G401 (cell line): Measurements from ENCODE around the gene GALNT18. TPM values are rescaled to one million over a fixed set of nuclear protein-coding genes. Genes with fewer than 3 reads are reported as not detected.
A peak's percentile ranks its signal among the peaks of the same experiment; 100 is the strongest.
"Not testable (repeated sequence)": the region's sequence is repeated elsewhere in the genome, so short reads cannot be mapped to it uniquely, and the experiment has no call there.

ENCODE experiments used
- DNase-seq: peaks from one replicate; pipeline ENCODE4 v3.0.0-alpha.2; 2015; ENCODE audit warnings: low spot score
- in situ Hi-C: cut with HindIII; loops from 2 replicates; pipeline ENCODE4 v1.10.0; 2016; ENCODE audit warnings: low sequenced_read_pairs, mixed read lengths
- total RNA-seq: library from RNA; depleted of rRNA; stranded (reverse); fragments of >200 nt; shearing (Covaris generic); gene quantifications from 2 replicates; pipeline ENCODE4 v1.2.3, GENCODE V29; 2014

Gene GALNT18
- total RNA-seq, 1 experiment from 2014 or later = not detected

GRCh38 chr11:11451501-11452005 lies 170.3 kb downstream of the GALNT18 start:
- DNase-seq = no peak

DNA sequence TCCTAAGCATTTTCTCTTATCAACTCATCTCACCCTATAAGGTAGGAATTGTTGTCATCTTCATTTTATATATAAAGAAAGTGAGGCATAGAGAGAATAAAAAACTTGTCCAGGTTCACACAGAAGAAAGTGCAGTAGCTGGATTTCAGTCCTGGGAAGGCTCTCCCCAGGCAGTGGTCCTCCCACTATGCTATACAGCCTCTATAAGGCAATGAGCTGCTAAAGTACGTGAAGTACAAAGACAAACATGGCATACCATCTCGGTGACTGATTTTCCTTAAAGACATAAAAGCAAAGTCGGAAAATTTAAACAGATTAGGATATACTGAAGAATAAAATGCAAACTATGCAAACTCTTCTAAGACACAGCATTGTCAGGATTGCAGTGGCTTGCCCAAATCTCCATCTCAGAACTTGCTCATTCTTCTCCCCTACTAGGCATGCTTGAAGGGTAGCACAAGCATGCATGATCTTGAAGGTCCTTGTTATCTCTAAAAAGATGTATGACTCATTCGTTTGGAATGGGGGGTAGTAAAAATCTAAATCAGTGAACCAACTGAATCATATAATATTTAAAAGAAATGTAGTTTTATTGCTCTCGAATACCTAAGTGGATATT lies 171.0 kb downstream of the GALNT18 start:
- DNase-seq = no peak
- in situ Hi-C loops = no loop called here

More at GRCh38 chr11:11451501-11452005, 170.3 kb downstream of the GALNT18 start:
- in situ Hi-C loops = no loop called here

- in situ Hi-C loops = no loop called here
- no peak for DNase-seq
Measured at GRCh38 chr11:11449327-11449726, 172.5 kb downstream of the GALNT18 start.

DNA sequence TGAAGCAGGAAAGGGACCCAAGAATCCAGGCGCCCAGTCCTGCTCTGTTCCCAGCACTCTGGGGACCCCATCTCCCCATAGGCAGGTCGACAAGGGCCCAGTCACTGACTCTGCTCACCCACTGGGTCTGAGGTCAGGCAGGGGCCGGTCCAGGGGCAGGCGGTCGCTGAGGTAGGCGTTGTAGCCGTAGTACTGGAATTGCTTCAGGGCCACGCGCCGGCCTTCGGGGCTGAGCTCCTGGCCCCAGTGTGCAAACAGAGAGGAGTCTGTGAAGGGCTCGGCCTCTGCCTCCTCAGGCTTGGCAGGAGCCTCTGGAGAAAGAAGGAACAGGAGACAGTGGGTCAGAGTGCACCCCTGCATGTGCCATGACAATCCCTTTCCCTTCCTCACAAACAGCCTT lies 173.2 kb downstream of the GALNT18 start:
- no peak for DNase-seq
- in situ Hi-C loops = no loop called here

GRCh38 chr11:11447601-11448000 lies 174.2 kb downstream of the GALNT18 start:
- DNase-seq, in situ Hi-C loops: not testable (repeated sequence)

GRCh38 chr11:11446967-11447366 lies 174.8 kb downstream of the GALNT18 start:
- in situ Hi-C loops = no loop called here
- no peak for DNase-seq

DNA sequence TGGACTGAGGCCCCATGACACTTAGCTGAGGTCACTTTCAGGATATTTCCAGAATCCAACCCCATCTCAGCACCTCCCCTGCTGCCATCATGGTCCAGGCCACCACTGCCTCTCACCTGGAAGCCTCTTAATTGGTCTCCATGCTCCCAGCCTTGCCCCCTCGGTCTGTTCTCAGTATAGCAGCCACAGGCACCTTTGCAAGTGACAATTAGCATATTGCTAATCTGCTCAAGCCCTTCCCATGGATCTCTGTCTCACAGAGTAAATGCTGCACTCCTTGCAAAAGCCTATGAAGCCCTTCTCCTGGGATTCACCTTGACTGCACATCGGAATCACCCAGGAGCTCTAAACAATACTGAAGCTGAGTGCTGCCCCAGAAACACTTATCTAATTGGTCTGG lies 175.2 kb downstream of the GALNT18 start:
- DNase-seq = no peak
- in situ Hi-C loops = no loop called here

GRCh38 chr11:11445441-11446185 lies 176.2 kb downstream of the GALNT18 start:
- in situ Hi-C loops = no loop called here
- DNase-seq = no peak

DNA sequence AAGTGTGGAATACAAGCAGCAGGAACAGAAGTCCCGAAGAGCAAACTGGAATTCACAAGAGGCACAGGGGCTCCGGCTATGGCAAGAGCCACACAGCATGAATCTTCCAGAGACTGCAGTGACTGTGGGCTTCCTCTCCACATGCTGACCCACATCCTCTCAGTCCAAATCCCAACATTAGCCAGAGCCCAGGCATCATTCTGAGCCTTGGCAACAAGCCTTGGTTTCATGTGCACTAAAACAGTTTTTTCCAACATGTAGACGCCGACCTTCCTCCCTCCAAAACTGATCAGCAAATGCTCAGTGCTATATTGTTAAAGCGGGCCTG lies 177.0 kb downstream of the GALNT18 start:
- DNase-seq = peak; percentile 71
- in situ Hi-C loops = no loop called here

DNA sequence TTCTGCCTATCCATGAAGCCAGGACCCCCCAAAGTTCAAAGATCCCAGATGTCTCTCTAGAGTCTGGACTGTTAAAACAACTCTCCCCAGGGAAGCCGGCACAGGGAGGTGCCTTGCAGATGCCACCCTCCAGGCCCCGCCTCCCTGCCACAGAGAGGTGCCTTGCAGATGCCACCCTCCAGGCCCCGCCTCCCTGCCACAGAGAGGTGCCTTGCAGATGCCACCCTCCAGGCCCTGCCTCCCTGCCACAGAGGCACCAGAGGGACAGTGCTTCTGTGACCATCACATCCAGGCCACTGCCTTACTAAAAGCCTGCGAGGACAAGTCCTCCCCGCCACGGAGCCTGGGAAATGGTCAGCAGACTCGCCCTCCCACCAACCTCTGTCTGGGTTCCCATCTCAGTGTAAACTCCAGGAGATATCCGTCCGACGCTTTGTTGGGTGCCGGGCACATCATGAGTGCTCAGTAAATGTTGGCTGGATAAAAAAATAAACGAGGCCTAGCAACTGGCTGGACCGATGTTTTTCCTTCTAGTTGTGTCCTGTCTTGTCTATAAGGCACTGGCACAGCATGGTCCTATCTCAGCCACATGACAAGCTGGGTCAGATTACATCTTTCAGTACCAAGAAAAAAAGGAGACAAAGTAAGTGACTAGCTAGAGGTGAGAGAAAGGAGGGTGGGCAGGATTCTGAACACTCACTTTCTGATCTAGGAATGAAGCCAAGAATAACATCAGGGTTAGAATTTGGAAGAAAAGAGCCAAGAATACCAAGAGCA lies 177.6 kb downstream of the GALNT18 start:
- in situ Hi-C loops = no loop called here
- DNase-seq = no peak

GRCh38 chr11:11442791-11443190 lies 179.0 kb downstream of the GALNT18 start:
- DNase-seq = peak; percentile 82
- in situ Hi-C loops = no loop called here

GRCh38 chr11:11441516-11441915 lies 180.3 kb downstream of the GALNT18 start:
- in situ Hi-C loops = no loop called here
- DNase-seq = no peak

DNA sequence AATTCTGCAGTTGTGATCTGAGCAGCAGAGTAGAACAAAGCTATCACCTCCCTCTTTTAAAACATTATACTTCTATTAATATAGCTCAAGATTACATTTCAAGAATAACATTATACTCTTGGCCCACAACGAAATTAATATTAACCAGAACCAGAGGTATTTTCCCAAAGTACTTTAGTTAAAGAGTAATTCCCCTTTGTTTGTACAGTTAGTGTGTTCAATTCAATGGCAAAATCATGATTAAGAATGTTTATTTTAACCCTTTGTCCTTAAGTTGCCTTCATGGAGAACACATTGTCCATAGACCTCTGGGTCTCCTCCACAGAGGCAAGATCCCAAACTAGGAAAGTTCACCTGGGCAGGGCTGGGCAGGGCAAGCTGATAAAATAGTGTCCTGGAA lies 180.7 kb downstream of the GALNT18 start:
- in situ Hi-C loops = no loop called here
- DNase-seq = no peak

- DNase-seq = no peak
- in situ Hi-C loops = no loop called here
Measured at GRCh38 chr11:11440144-11440543, 181.7 kb downstream of the GALNT18 start.

DNA sequence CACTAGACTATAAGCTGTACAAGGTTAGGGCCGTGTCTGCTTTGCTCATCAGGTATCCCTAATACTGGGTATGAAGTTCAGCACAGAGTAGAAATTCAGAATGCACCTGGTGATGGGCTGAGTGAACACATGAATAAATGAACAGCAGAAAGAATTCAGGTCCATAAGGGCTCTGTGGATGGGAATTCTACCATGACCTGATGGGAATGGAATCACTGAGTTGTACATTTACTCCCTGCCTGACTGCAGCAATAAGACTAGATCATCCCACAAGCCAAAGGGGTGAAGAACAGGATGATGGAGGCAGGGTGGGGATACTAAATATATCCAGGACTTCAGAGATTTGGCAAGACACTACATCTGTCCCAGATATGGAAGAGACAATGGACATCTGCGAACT lies 182.2 kb downstream of the GALNT18 start:
- no peak for DNase-seq
- in situ Hi-C loops = no loop called here

- in situ Hi-C loops = no loop called here
- no peak for DNase-seq
Measured at GRCh38 chr11:11436715-11437313, 185.0 kb downstream of the GALNT18 start.

DNA sequence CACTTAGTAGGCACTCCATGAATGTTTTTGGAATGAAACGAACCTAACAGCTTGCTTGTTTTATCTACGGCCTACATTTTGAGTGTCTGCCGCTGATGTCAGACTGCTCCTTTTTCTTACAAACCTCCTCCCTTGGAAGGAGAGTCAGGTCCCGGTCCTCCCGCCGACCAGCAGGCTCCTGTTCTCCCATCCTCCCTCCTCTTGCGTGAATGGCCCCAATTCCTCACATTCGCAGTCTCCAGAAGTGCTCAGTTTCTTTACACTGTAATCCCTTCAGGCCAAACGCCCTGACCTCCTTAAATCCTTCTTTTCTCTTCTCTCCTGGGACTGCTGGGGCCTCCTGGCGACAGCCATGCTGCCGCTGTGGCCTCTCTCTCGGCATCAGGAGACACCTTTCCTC lies 186.2 kb downstream of the GALNT18 start:
- peak; percentile 61 for DNase-seq
- in situ Hi-C loops = no loop called here

DNA sequence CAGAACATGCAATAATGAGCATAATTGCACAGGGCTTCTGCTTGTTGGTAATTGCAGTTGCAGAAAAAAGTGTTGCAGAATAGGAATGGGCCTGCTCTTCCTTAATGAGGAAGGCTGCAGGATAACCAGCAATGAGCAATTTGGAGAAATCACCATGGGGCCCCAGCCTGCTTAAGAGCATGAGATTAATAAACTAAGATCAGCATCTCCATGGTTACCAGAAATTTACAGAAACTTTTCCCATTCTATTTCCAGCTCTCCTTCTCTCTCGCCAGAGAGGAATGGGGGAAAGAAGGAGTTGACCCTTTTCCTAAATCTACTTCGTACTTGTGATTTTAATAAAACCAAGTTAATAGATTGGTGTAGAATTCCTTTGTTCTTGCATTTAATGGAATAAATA lies 187.8 kb downstream of the GALNT18 start:
- DNase-seq = no peak
- in situ Hi-C loops = no loop called here

DNA sequence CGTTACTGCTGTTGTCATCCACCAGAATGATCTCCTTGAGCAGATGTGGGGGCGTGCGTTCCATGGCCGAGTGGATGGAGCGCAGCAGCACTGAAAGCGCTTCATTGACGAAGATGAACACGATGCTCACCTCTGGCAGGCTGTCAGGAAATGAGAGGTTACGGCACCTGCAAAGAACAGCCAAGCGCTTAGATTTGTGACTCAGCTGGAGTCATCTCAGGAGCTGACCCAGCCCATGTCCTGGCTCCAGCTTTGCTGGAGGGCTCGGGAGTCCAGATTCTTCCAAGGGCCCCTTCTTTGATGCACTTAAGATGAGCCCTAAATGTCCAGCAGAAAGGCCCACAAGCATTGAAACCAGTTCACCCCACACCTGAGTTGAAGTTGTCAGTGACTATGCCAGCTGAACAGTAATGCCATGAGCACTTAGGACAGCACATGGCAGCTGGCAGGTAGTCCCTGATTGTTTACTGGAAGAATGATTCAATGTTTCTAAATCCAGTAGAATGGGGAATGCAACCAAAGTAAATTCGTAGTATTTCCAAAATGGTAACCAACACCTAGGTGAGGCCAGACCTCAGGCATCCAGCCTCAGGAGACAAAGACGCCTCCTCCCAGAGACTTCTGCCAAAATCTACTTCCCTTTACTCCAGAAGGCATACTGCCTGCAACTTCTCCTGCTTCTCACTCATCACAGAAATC lies 189.0 kb downstream of the GALNT18 start:
- in situ Hi-C loops = no loop called here
- DNase-seq = no peak
